CD4-positive, alpha-beta T cell treated with Interleukin-12 subunit alpha and Interleukin-12 subunit beta, for 1 hour (primary cell): ENCODE measurements around the gene PTX3.
A peak's percentile ranks its signal among the peaks of the same experiment; 100 is the strongest.

Experiments used
- DNase-seq: peaks from one replicate; pipeline ENCODE4 v3.0.0-alpha.2; 2020

PTX3 gene

DNA sequence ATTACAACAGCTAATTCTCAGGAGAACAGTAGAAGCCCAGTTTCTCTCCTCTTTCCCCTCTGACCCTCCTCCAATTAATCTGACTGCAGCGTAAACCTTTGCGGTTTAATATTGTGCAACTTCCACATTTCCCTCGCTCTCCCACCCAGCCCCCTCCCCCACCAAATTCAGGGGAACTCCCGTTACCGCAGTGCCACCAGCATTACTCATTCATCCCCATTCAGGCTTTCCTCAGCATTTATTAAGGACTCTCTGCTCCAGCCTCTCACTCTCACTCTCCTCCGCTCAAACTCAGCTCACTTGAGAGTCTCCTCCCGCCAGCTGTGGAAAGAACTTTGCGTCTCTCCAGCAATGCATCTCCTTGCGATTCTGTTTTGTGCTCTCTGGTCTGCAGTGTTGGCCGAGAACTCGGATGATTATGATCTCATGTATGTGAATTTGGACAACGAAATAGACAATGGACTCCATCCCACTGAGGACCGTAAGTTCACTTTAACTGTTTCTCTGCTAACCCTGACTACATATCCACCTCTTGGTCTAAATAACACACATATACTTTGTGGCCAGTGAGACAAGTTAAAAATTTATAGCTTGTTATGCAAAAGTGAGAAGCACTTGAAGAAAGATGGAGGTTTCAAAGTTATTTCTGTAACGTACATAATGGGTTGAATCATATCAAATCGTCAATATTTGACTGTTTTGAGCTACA, at the start of gene PTX3:
PTX3 (plus strand) TSS at position 268 of the 709 bp plus-strand sequence; CDS start at position 352, 84 bp downstream.
- peak; percentile 4 for DNase-seq

DNA sequence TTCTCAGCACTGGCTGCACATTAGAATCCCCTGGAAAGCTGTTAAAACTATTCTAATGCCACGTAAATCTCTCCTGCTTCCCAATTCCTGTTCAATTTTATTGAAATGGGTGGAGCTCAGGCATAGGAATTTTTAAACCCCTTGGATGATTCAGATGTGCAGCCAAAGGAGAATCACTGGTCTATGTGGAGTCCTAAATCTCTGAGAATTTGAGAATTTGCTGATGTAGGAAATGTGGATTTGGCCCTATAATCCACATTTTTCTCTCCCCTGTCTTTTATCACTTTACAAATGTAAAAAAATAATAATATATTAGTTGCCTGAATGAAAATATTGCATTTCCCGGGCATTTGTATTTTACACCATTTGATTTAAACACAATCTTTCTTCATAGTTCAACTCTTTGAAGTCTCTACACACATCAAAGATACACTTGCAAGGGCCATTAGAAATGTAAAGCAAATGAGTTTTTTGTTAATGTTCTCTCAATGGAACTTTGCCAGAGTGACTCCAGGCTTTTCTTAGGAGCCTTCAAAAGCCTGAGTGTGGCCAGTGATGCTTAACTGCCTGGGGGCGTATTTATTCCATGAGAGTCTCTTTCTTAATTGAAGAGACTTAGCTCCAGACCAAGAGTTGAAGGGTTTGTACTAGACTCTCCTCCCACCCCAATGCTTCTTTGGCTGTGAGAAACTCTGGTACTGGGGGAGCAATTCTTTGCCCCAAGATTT, 48.8 kb upstream of the PTX3 start:
- no peak for DNase-seq

DNA sequence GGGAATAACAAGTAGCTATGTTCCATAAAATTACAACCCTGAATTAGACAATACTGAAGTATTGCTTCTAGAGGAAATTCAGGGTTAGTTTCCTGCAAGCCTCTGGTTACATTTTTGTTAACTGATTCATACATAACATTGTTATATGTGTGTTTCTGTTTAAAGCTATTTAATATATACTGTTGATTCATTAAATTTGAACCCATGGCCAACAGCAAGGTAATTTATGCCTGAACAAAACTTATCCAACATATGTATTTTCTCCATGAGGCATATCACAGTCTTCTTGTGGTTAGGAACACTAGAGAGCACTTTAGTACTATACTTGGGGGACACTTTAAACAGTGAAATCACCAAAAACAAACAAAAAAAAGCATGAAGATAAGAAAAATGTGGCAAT, 47.7 kb upstream of the PTX3 start:
- no peak for DNase-seq

DNA sequence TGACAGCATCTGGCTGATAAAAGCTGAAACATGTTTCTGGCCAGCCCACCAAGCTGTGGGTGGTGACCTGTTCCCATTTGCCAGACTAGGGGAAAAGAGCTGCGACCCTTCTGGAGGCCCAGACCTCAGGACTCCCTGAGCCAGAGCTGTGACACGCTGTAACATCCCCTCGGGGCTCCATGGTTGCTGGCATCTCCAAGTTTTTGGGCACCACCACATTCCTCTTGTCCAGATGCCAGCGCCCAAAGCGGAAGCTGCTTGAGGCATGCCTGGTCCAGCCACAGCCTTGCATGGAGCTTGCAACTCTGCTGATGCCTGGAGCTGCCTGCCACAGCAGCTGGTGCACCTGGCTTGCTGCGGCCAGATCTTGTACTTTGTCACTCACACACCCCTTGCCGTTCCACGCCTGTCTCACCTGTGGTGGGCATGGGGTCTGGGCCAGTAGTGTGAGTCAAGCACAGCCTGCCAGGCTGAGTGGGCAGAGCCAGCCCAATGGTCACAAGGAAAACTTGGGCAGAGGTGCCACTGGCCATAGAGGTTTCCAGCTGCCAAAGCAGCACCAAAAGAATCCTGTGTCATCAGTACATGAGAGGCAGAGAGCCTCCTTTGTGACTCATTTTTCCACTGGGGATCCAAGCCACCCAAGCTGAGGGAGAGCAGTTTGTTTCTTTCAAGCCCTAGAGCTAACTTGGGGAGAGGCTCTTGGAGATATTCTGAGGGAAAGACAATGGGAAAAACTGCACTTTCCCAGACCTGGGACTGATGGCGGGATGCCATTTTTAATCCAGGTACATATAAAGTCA, 45.7 kb upstream of the PTX3 start:
- DNase-seq: no peak

DNA sequence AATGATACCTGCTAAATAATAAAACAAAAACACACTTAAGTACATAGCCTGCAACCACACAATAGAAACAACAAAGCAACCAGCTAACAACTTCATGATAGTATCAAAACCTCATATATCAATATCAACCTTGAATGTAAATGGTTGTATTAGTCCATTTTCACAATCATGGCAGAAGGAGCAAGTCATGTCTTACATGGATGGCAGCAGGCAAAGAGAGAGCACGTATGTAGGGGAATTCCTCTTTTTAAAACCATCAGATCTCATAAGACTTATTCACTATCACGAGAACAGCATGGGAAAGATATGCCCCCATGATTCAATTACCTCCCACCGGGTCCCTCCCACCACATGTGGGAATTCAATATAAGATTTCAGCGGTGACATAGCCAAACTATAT, 44.5 kb upstream of the PTX3 start:
- DNase-seq: no peak

- no peak for DNase-seq
These were observed 43.5 kb upstream of the PTX3 start for GRCh38 chr3:157393113-157393512.

DNA sequence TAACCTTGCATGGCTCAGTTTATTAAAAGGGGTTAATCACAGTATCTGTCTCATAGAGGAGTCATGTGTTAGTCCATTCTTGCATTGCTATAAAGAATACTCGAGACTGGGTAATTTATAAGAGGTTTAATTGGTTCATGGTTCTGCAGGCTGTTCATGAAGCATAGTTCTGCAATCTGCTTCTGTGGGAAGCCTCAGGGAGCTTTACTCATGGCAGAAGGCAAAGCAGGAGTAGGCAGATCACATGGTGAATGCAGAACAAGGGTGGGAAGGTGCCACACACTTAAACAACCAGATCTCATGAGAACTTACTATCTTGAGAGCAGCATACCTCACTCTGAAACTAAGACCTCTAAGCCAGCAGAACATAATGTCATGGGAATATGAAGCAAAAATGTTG, 42.2 kb upstream of the PTX3 start:
- DNase-seq: no peak

DNA sequence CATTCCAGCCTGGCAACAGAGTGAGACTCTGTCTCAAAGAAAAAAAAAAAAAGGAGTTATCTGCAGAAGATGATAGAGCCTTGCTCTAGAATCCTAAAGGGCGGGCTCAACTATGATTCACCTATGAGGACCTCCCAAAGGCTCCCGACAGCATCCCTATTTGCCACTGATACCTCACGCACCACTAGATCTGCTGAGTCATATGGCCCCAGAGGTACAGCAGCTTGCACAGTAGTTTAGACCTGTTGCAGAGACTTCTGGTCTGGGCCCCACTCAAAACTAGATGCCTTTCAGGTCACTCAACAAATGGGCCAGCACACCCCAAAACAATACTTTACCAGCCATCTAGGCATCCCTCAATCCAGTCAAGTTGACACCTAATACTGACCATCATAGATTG, 38.1 kb upstream of the PTX3 start:
- DNase-seq: no peak

DNA sequence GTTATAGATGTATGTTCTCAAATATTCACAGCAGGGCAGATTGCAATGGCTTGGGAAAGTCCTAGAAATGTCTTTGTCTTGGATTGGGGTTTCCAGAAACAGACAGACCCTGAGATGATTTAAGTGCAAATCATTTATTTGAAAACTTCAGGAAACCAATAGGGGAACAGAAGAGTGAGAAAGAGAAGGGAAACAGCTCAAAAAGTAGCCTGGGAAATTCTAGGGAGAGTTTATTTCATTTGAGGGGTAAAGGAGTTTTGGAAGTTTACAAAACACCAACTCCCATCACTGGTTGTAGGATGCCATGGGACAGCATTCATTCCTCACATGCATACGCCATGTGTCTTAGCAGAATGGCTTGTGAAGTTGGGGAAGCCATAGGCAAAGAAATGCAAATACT, 32.3 kb upstream of the PTX3 start:
- DNase-seq: no peak

GRCh38 chr3:157405457-157405856, 31.2 kb upstream of the PTX3 start:
- no peak for DNase-seq

GRCh38 chr3:157406394-157406793, 30.3 kb upstream of the PTX3 start:
- DNase-seq: no peak

DNA sequence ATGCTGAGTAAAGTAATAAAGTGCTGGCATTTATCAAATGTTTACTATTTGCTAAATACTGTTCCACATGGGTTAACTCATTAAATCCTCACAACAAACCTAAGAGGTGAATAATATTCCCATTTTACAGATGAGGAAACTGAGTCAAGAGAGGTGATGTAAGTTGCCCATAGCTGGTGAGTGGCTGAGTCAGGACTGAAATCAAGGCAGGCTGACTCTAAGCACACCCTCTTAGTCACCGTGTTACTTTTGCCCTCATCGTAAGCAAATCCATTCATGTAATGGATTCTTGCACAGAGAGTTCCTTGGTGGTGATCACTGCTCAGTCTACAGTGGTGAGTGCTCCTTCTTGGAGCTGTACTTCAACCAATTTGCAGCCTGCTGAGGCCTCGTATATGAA, 28.9 kb upstream of the PTX3 start:
- no peak for DNase-seq

- DNase-seq: no peak
These were observed 28.0 kb upstream of the PTX3 start for GRCh38 chr3:157408499-157409149.

DNA sequence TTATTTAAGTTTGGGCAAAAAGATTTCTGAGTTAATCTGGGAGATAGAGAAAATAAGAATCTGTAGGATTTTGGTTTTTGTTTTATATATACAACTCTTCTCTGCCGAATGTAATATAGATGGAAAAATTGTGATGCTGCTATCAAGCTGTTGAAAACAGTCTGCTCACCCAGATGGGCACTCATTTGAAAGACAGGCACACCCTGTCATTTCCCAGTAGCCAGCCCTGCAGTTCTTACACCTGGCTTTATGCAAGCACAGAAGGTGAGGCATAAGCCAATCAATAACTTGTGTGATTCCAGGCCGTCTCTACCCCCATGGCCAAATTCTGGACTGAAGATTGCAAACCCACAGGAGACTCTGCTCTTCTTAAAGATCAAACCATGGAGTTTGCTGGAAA, 27.1 kb upstream of the PTX3 start:
- no peak for DNase-seq

- no peak for DNase-seq
These were observed 25.7 kb upstream of the PTX3 start for GRCh38 chr3:157410945-157411344.

DNA sequence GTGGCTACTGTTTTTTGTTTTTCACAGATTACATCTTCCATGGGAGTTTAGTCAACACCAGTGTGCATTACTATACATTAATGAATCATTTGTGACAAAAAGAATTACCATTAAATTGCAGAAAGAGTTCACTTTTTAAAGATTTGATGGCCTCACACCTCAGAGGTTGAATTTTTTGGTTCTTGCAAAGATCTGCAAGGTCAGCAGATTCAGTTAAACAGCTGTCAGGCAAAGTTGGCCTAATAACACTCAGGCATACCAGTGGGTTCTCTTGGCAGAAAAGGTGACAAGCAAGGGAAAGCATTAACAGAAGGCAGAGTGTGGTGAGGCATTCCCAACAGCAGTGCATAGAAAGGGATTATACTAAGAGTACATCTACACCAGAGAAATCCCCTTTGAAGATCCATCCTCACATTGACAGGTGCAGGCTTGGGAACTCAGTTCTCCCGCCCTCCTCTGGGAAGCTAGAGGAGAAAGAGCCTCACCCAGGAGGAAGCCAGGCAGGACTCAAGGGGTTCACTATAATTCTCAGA, 24.3 kb upstream of the PTX3 start:
- DNase-seq: no peak

GRCh38 chr3:157414861-157415260, 21.8 kb upstream of the PTX3 start:
- DNase-seq: no peak

- no peak for DNase-seq
These were observed 20.1 kb upstream of the PTX3 start for GRCh38 chr3:157416347-157417087.

- DNase-seq: no peak
These were observed 19.4 kb upstream of the PTX3 start for GRCh38 chr3:157417247-157417646.

- no peak for DNase-seq
These were observed 18.5 kb upstream of the PTX3 start for GRCh38 chr3:157418104-157418503.

GRCh38 chr3:157420606-157421130, 16.0 kb upstream of the PTX3 start:
- no peak for DNase-seq

DNA sequence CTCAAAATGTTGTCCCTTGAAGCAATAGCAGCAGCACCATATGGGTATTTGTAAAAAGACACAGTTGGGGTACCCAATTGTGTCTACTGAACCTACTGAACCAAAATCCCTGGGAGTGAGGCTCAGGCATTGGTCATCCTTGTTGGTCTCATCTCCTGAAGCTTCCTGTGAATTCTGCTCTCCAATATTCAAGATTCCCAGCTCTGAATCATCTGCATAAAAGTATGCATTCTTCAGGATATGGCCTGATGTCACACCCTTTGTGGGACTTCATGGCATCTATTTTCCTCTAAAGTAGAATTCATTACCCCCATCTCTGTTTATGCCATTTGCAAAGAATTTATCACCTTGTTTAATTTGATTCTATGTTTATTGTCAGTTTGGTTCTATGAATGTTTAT, 13.3 kb upstream of the PTX3 start:
- no peak for DNase-seq
